Adrenal gland (tissue), 5 donors: Measurements from ENCODE around the gene SPIRE1.

ENCODE experiments used
- CTCF ChIP-seq, 6 experiments: fragments of 450-650 bp in 4 of 6; fragments of 200-600 bp in 2 of 6; sonication (generic) in 1 of 6; IDR thresholded peaks; 1 replicate in 5 of 6; 2 replicates in 1 of 6; pipeline versions ENCODE4 v1.5.1 to v1.8.0; 2016 to 2021; ENCODE audit warnings: antibody characterized with exemption in 6 of 6, mild to moderate bottlenecking in 2 of 6, moderate library complexity in 1 of 6
- POLR2A ChIP-seq, 2 donors: fragments of 450-650 bp; IDR thresholded peaks; one replicate each; pipeline ENCODE4 v1.6.1; 2017; ENCODE audit warnings: antibody characterized with exemption in 2 of 2, mild to moderate bottlenecking in 2 of 2, moderate library complexity in 1 of 2
- donor health status: DM: no; HTN: no; CAD: no.

- TF ChIP-seq POLR2A (IDR thresholded peaks at IDR 0.05): no peak
- no peak for TF ChIP-seq CTCF (IDR thresholded peaks at IDR 0.05)
Measured at GRCh38 chr18:12432196-12432595, 225.7 kb downstream of the SPIRE1 start.
